ENCODE data around the gene ALDH8A1. TPM values are rescaled to one million over a fixed set of nuclear protein-coding genes. Genes with fewer than 3 reads are reported as not detected.

Gene ALDH8A1
- total RNA-seq, 1 donor from 2014 or later = 0.41 TPM

GRCh38 chr6:134956676-134957075 lies 6.8 kb upstream of the ALDH8A1 start:
- H3K4me3 Mint-ChIP-seq (ENCODE audit: unreplicated experiment) = no peak overlapping the region

GRCh38 chr6:134956032-134956431 lies 6.1 kb upstream of the ALDH8A1 start:
- no peak overlapping the region for H3K4me3 Mint-ChIP-seq (ENCODE audit: unreplicated experiment)
- FAIRE-seq = no peak
- H3K4me1 ChIP-seq (ENCODE audit: insufficient read depth, low read length) = no peaks in the 10 kb centered on the region
- H3K4me2 ChIP-seq (ENCODE audit: low read length) = no peak overlapping the region
- H2AFZ ChIP-seq (ENCODE audit: low read depth, low read length) = no peak overlapping the region
- no peaks in the 10 kb centered on the region for H3K79me2 ChIP-seq (ENCODE audit: insufficient read depth, low read length)
- H3K9me3 ChIP-seq (ENCODE audit: insufficient read depth, low read depth, low read length) = no peaks in the 10 kb centered on the region
- H3K27ac Mint-ChIP-seq (ENCODE audit: unreplicated experiment) = no peak overlapping the region
- H3K27ac ChIP-seq (ENCODE audit: low read depth, low read length) = no peak overlapping the region
- H3K4me3 ChIP-seq (ENCODE audit: insufficient read depth, low read depth, low read length) = no peak overlapping the region
- no peaks in the 10 kb centered on the region for H3K4me1 Mint-ChIP-seq (ENCODE audit: low read depth, unreplicated experiment)
- H3K27me3 ChIP-seq (ENCODE audit: insufficient read depth, low read length) = no peaks in the 10 kb centered on the region
- H3K9ac ChIP-seq (ENCODE audit: low read length) = no peak overlapping the region
- H3K36me3 ChIP-seq (ENCODE audit: insufficient read depth, low read length) = peaks cover 3% of the 10 kb centered on the region
- no peaks in the 10 kb centered on the region for H4K20me1 ChIP-seq (ENCODE audit: insufficient read depth, low read length)
- peaks cover 9% of the 10 kb centered on the region for H3K36me3 Mint-ChIP-seq (ENCODE audit: low read depth, unreplicated experiment)
- no peaks in the 10 kb centered on the region for H3K9me3 Mint-ChIP-seq (ENCODE audit: unreplicated experiment)
- H3K27me3 Mint-ChIP-seq (ENCODE audit: low read depth, unreplicated experiment) = no peaks in the 10 kb centered on the region
- no peak for DNase-seq (ENCODE audit: low read depth)
- no peak for TF ChIP-seq CTCF (IDR thresholded peaks at IDR 0.05; ENCODE audit: insufficient read depth, low read depth, low read length)
- TF ChIP-seq EZH2 (IDR thresholded peaks at IDR 0.05; ENCODE audit: insufficient read depth, low read length) = no peak

More at GRCh38 chr6:134956676-134957075, 6.8 kb upstream of the ALDH8A1 start:
- H3K27me3 ChIP-seq (ENCODE audit: insufficient read depth, low read length) = no peaks in the 10 kb centered on the region
- no peaks in the 10 kb centered on the region for H4K20me1 ChIP-seq (ENCODE audit: insufficient read depth, low read length)
- no peaks in the 10 kb centered on the region for H3K4me1 ChIP-seq (ENCODE audit: insufficient read depth, low read length)
- no peak for DNase-seq (ENCODE audit: low read depth)
- H3K79me2 ChIP-seq (ENCODE audit: insufficient read depth, low read length) = no peaks in the 10 kb centered on the region
- H2AFZ ChIP-seq (ENCODE audit: low read depth, low read length) = no peak overlapping the region
- H3K9me3 ChIP-seq (ENCODE audit: insufficient read depth, low read depth, low read length) = no peaks in the 10 kb centered on the region
- H3K4me1 Mint-ChIP-seq (ENCODE audit: low read depth, unreplicated experiment) = no peaks in the 10 kb centered on the region
- H3K9me3 Mint-ChIP-seq (ENCODE audit: unreplicated experiment) = no peaks in the 10 kb centered on the region
- no peak overlapping the region for H3K27ac Mint-ChIP-seq (ENCODE audit: unreplicated experiment)
- no peak overlapping the region for H3K9ac ChIP-seq (ENCODE audit: low read length)
- peaks cover 9% of the 10 kb centered on the region for H3K36me3 Mint-ChIP-seq (ENCODE audit: low read depth, unreplicated experiment)
- peaks cover 3% of the 10 kb centered on the region for H3K36me3 ChIP-seq (ENCODE audit: insufficient read depth, low read length)
- no peak overlapping the region for H3K27ac ChIP-seq (ENCODE audit: low read depth, low read length)
- no peak overlapping the region for H3K4me3 ChIP-seq (ENCODE audit: insufficient read depth, low read depth, low read length)
- H3K4me2 ChIP-seq (ENCODE audit: low read length) = no peak overlapping the region
- FAIRE-seq = no peak
- no peaks in the 10 kb centered on the region for H3K27me3 Mint-ChIP-seq (ENCODE audit: low read depth, unreplicated experiment)
- TF ChIP-seq CTCF (IDR thresholded peaks at IDR 0.05; ENCODE audit: insufficient read depth, low read depth, low read length) = no peak
- TF ChIP-seq EZH2 (IDR thresholded peaks at IDR 0.05; ENCODE audit: insufficient read depth, low read length) = no peak

DNA sequence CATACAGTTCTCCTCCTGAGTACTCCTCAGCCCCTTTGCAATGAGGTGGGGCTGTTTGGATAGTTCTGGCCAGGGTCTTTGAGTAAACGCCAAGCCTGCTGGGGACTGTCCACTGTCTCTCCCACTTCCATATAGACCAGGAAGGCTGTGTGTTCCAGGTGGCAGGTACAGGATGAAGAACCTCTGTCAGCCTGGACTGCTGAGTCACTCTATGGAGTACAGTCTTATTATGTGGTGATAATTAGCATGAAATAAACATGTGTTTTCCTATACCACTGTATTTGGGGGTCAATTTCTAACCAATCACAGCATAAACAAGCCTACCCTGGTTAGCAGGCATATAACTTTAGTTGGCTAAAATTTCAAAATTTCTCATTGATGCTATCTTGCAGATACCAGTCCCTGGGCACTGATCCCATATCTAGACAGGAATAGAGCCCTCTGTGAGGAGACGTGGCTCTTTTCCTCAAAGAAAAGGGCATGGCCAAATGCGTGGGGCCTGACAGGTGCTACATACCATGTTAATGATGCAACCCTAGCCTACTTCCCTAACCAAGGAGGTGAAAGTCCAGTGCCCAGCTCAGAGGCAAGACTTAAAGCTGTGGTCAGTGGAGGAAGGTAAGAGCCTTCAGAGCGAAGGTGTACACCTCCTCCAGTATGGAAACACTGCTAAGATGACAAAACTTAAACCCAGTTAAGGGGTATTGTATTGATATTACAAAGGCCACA lies 4.5 kb upstream of the ALDH8A1 start:
- no peak overlapping the region for H3K27ac ChIP-seq (ENCODE audit: low read depth, low read length)
- Mint-ChIP-seq H3K4me1 (ENCODE audit: low read depth, unreplicated experiment) (peaks cover 7% of the 10 kb centered on the region), H3K36me3 (ENCODE audit: low read depth, unreplicated experiment) (peaks cover 7% of the 10 kb centered on the region), H3K4me3 (ENCODE audit: unreplicated experiment) (no peak overlapping the region), H3K27ac (ENCODE audit: unreplicated experiment) (no peak overlapping the region), H3K27me3 (ENCODE audit: low read depth, unreplicated experiment) (no peaks in the 10 kb centered on the region), H3K9me3 (ENCODE audit: unreplicated experiment) (no peaks in the 10 kb centered on the region)
- H4K20me1 ChIP-seq (ENCODE audit: insufficient read depth, low read length) = no peaks in the 10 kb centered on the region
- no peaks in the 10 kb centered on the region for H3K9me3 ChIP-seq (ENCODE audit: insufficient read depth, low read depth, low read length)
- peaks cover 3% of the 10 kb centered on the region for H3K36me3 ChIP-seq (ENCODE audit: insufficient read depth, low read length)
- H3K79me2 ChIP-seq (ENCODE audit: insufficient read depth, low read length) = no peaks in the 10 kb centered on the region
- no peaks in the 10 kb centered on the region for H3K27me3 ChIP-seq (ENCODE audit: insufficient read depth, low read length)
- no peaks in the 10 kb centered on the region for H3K4me1 ChIP-seq (ENCODE audit: insufficient read depth, low read length)
- FAIRE-seq (no peak), DNase-seq (ENCODE audit: low read depth) (no peak)
- no peak for TF ChIP-seq CTCF (IDR thresholded peaks at IDR 0.05; ENCODE audit: insufficient read depth, low read depth, low read length)
- no peak for TF ChIP-seq EZH2 (IDR thresholded peaks at IDR 0.05; ENCODE audit: insufficient read depth, low read length)
- no peak overlapping the region for H3K9ac ChIP-seq (ENCODE audit: low read length)
- no peak overlapping the region for H3K4me2 ChIP-seq (ENCODE audit: low read length)
- H2AFZ ChIP-seq (ENCODE audit: low read depth, low read length) = no peak overlapping the region
- no peak overlapping the region for H3K4me3 ChIP-seq (ENCODE audit: insufficient read depth, low read depth, low read length)
